ENCODE measurements around the gene HAPLN3.

HAPLN3 gene

GRCh38 chr15:88841236-88841635, 54.1 kb downstream of the HAPLN3 start:
- H3K36me3 ChIP-seq (ENCODE audit: control insufficient read depth, insufficient read depth, low read length) = no peaks in the 10 kb centered on the region
- H3K9ac ChIP-seq (ENCODE audit: low read length) = no peak overlapping the region
- no peaks in the 10 kb centered on the region for H3K4me1 ChIP-seq (ENCODE audit: control insufficient read depth, insufficient read depth, low read length)
- no peak overlapping the region for H3K27ac ChIP-seq (ENCODE audit: low read depth, low read length)
- no peak overlapping the region for H3K4me3 ChIP-seq (ENCODE audit: low read length)
- H3K27me3 ChIP-seq (ENCODE audit: control insufficient read depth, insufficient read depth, low read length) = no peaks in the 10 kb centered on the region

GRCh38 chr15:88839961-88840360, 55.4 kb downstream of the HAPLN3 start:
- Histone ChIP-seq H3K27ac (ENCODE audit: low read depth, low read length) (no peak overlapping the region), H3K36me3 (ENCODE audit: control insufficient read depth, insufficient read depth, low read length) (no peaks in the 10 kb centered on the region), H3K4me1 (ENCODE audit: control insufficient read depth, insufficient read depth, low read length) (no peaks in the 10 kb centered on the region)

GRCh38 chr15:88839146-88839545, 56.2 kb downstream of the HAPLN3 start:
- Histone ChIP-seq H3K27me3 (ENCODE audit: control insufficient read depth, insufficient read depth, low read length) (no peaks in the 10 kb centered on the region), H3K9ac (ENCODE audit: low read length) (no peak overlapping the region), H3K36me3 (ENCODE audit: control insufficient read depth, insufficient read depth, low read length) (no peaks in the 10 kb centered on the region), H3K27ac (ENCODE audit: low read depth, low read length) (no peak overlapping the region), H3K4me1 (ENCODE audit: control insufficient read depth, insufficient read depth, low read length) (no peaks in the 10 kb centered on the region), H3K4me3 (ENCODE audit: low read length) (no peak overlapping the region)

More at GRCh38 chr15:88839961-88840360, 55.4 kb downstream of the HAPLN3 start:
- H3K27me3 ChIP-seq (ENCODE audit: control insufficient read depth, insufficient read depth, low read length) = no peaks in the 10 kb centered on the region
- H3K4me3 ChIP-seq (ENCODE audit: low read length) = no peak overlapping the region
- H3K9ac ChIP-seq (ENCODE audit: low read length) = no peak overlapping the region

GRCh38 chr15:88838667-88839066, 56.7 kb downstream of the HAPLN3 start:
- Histone ChIP-seq H3K9ac (ENCODE audit: low read length) (no peak overlapping the region), H3K27me3 (ENCODE audit: control insufficient read depth, insufficient read depth, low read length) (no peaks in the 10 kb centered on the region), H3K4me1 (ENCODE audit: control insufficient read depth, insufficient read depth, low read length) (no peaks in the 10 kb centered on the region), H3K36me3 (ENCODE audit: control insufficient read depth, insufficient read depth, low read length) (no peaks in the 10 kb centered on the region), H3K27ac (ENCODE audit: low read depth, low read length) (no peak overlapping the region), H3K4me3 (ENCODE audit: low read length) (no peak overlapping the region)

GRCh38 chr15:88835646-88836045, 59.7 kb downstream of the HAPLN3 start:
- Histone ChIP-seq H3K27ac (ENCODE audit: low read depth, low read length) (no peak overlapping the region), H3K4me3 (ENCODE audit: low read length) (no peak overlapping the region), H3K4me1 (ENCODE audit: control insufficient read depth, insufficient read depth, low read length) (no peaks in the 10 kb centered on the region), H3K36me3 (ENCODE audit: control insufficient read depth, insufficient read depth, low read length) (no peaks in the 10 kb centered on the region), H3K9ac (ENCODE audit: low read length) (no peak overlapping the region), H3K27me3 (ENCODE audit: control insufficient read depth, insufficient read depth, low read length) (no peaks in the 10 kb centered on the region)

GRCh38 chr15:88835119-88835518, 60.2 kb downstream of the HAPLN3 start:
- no peak overlapping the region for H3K4me3 ChIP-seq (ENCODE audit: low read length)
- no peak overlapping the region for H3K9ac ChIP-seq (ENCODE audit: low read length)
- H3K4me1 ChIP-seq (ENCODE audit: control insufficient read depth, insufficient read depth, low read length) = no peaks in the 10 kb centered on the region
- H3K36me3 ChIP-seq (ENCODE audit: control insufficient read depth, insufficient read depth, low read length) = no peaks in the 10 kb centered on the region
- no peaks in the 10 kb centered on the region for H3K27me3 ChIP-seq (ENCODE audit: control insufficient read depth, insufficient read depth, low read length)
- H3K27ac ChIP-seq (ENCODE audit: low read depth, low read length) = no peak overlapping the region

GRCh38 chr15:88834211-88834812, 61.0 kb downstream of the HAPLN3 start:
- no peak overlapping the region for H3K4me3 ChIP-seq (ENCODE audit: low read length)
- H3K4me1 ChIP-seq (ENCODE audit: control insufficient read depth, insufficient read depth, low read length) = no peaks in the 10 kb centered on the region
- no peak overlapping the region for H3K27ac ChIP-seq (ENCODE audit: low read depth, low read length)
- no peaks in the 10 kb centered on the region for H3K36me3 ChIP-seq (ENCODE audit: control insufficient read depth, insufficient read depth, low read length)
- H3K27me3 ChIP-seq (ENCODE audit: control insufficient read depth, insufficient read depth, low read length) = no peaks in the 10 kb centered on the region
- H3K9ac ChIP-seq (ENCODE audit: low read length) = no peak overlapping the region

GRCh38 chr15:88833731-88834100, 61.6 kb downstream of the HAPLN3 start:
- Histone ChIP-seq H3K27ac (ENCODE audit: low read depth, low read length) (no peak overlapping the region), H3K9ac (ENCODE audit: low read length) (no peak overlapping the region), H3K4me3 (ENCODE audit: low read length) (no peak overlapping the region), H3K4me1 (ENCODE audit: control insufficient read depth, insufficient read depth, low read length) (no peaks in the 10 kb centered on the region), H3K36me3 (ENCODE audit: control insufficient read depth, insufficient read depth, low read length) (no peaks in the 10 kb centered on the region), H3K27me3 (ENCODE audit: control insufficient read depth, insufficient read depth, low read length) (no peaks in the 10 kb centered on the region)

- Histone ChIP-seq H3K36me3 (ENCODE audit: control insufficient read depth, insufficient read depth, low read length) (no peaks in the 10 kb centered on the region), H3K9ac (ENCODE audit: low read length) (no peak overlapping the region), H3K4me1 (ENCODE audit: control insufficient read depth, insufficient read depth, low read length) (no peaks in the 10 kb centered on the region), H3K4me3 (ENCODE audit: low read length) (no peak overlapping the region), H3K27ac (ENCODE audit: low read depth, low read length) (no peak overlapping the region), H3K27me3 (ENCODE audit: control insufficient read depth, insufficient read depth, low read length) (no peaks in the 10 kb centered on the region)
Measured at GRCh38 chr15:88832820-88833730, 62.3 kb downstream of the HAPLN3 start.

GRCh38 chr15:88830016-88830415, 65.3 kb downstream of the HAPLN3 start:
- H3K27me3 ChIP-seq (ENCODE audit: control insufficient read depth, insufficient read depth, low read length) = no peaks in the 10 kb centered on the region
- H3K36me3 ChIP-seq (ENCODE audit: control insufficient read depth, insufficient read depth, low read length) = no peaks in the 10 kb centered on the region
- H3K9ac ChIP-seq (ENCODE audit: low read length) = no peak overlapping the region
- no peaks in the 10 kb centered on the region for H3K4me1 ChIP-seq (ENCODE audit: control insufficient read depth, insufficient read depth, low read length)
- no peak overlapping the region for H3K4me3 ChIP-seq (ENCODE audit: low read length)
- no peak overlapping the region for H3K27ac ChIP-seq (ENCODE audit: low read depth, low read length)

- H3K4me3 ChIP-seq (ENCODE audit: low read length) = no peak overlapping the region
Measured at GRCh38 chr15:88828791-88829190, 66.6 kb downstream of the HAPLN3 start.

More at GRCh38 chr15:88828791-88829190, 66.6 kb downstream of the HAPLN3 start:
- Histone ChIP-seq H3K9ac (ENCODE audit: low read length) (no peak overlapping the region), H3K27ac (ENCODE audit: low read depth, low read length) (no peak overlapping the region), H3K36me3 (ENCODE audit: control insufficient read depth, insufficient read depth, low read length) (no peaks in the 10 kb centered on the region), H3K4me1 (ENCODE audit: control insufficient read depth, insufficient read depth, low read length) (no peaks in the 10 kb centered on the region), H3K27me3 (ENCODE audit: control insufficient read depth, insufficient read depth, low read length) (no peaks in the 10 kb centered on the region)
